Left lobe of liver (tissue), 2 donors: ENCODE data around the gene VSTM2L. TPM values are rescaled to one million over a fixed set of nuclear protein-coding genes. Genes with fewer than 3 reads are reported as not detected.
"Not testable (repeated sequence)": the region's sequence is repeated elsewhere in the genome, so short reads cannot be mapped to it uniquely, and the experiment has no call there.

Experiments
- ATAC-seq: fragments of 200-7000 bp; cut with Tn5 transposase; one replicate; pipeline ENCODE4 v1.9.1; 2020; ENCODE audit warnings: mild to moderate bottlenecking, moderate library complexity
- DNase-seq: peaks from one replicate; pipeline ENCODE4 v3.0.0-alpha.2; 2020; ENCODE audit warnings: low spot score
- total RNA-seq: library from RNA; stranded (reverse); gene quantifications from one replicate; pipeline ENCODE4 v1.2.1, GENCODE V29; 2021
- donor health status: DM: no; HTN: no; CAD: no; lungs with moderate emphysema.
- donor health status: DM: no; HTN: yes; CAD: no.

Gene VSTM2L, protein sequence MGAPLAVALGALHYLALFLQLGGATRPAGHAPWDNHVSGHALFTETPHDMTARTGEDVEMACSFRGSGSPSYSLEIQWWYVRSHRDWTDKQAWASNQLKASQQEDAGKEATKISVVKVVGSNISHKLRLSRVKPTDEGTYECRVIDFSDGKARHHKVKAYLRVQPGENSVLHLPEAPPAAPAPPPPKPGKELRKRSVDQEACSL
- total RNA-seq: 4.4 TPM

DNA sequence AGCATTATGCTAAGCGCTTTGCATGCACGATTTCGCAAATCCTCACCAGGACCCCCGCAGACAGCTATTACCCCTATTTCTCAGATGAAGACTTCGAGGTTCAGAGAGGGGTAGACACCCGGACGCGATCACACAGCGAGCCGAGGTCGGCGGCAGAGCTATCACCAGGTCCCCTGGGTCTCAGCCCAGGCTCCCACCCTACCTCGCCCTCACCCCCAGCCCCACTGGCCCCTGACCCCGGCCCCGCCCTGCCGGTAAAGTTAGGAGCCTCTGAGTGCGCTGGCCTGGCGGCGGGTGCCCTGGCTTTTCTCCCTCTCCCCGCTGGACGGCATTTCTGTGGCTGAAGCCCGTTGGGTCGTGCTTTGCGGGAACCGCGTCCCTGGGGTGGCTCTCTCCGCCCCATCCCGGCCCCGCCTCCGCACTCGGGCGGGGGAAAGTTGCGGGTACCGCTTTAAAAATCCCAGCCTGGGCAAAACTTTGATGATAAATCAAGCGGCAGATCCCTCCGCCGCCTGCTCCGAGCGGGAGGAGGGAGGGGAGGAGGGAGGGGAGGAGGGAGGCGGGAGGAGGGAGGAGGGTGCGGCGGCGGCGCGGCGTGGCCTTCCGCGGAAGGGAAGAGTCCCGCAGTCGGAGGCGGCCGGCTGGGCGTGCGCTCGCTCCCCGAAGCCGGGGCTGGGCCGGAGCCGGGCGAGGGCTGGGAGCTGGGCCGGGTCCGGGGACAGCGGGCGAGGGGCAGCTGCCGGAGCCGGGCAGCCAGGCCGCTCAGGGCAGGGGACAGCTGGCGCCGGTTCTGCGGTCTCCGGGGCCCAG is at the start of gene VSTM2L:
Gene VSTM2L (plus strand): TSS at position 624 of the 810 bp plus-strand sequence. CDS start 224 bp downstream, outside the sequence.
- DNase-seq (peak; percentile 52), ATAC-seq (peak; percentile 73)

DNA sequence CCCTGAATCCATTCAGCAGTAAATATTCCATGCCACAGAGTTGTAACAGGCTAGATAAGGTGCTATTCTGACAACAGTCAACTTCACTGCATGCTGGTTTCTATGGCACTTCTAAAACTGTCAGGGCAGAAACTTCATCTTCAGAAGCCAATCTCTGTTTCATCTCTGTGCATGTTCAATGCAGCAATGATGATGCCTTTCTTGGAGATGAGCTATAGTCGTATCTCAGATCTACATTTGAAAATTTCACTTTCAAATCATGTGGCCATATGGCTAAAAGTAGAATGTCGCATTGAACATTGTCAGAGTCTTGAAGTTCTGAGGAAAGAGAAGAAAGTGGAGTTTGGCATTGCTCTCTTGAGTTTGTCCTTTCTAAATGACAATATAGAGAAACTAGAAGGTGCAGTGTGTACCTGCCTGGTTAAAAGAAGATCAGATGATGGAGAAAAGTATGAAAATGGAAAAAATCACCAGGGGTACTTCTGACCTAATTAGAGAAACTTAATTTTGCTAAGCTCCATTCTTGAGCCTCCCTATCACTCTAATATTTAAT is 49.0 kb upstream of the VSTM2L start:
- DNase-seq: no peak
- no peak for ATAC-seq

DNA sequence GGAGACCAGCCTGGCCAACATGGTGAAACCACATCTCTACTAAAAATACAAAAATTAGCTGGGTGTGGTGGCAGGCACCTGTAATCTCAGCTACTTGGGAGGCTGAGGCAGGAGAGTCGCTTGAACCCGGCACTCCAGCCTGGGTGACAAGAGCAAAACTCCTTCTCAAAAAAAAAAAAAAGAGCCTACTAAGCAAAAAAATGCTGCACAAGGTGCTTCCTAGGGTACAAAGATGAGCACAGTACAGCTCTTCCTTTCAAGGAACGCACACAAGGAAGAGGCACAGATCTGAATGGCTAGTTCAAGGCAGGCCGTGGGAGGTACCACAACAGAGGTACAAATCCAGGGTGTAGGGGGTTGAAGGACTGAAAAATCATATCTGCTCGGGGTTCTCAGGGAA is 46.9 kb upstream of the VSTM2L start:
- DNase-seq, ATAC-seq: not testable (repeated sequence)

DNA sequence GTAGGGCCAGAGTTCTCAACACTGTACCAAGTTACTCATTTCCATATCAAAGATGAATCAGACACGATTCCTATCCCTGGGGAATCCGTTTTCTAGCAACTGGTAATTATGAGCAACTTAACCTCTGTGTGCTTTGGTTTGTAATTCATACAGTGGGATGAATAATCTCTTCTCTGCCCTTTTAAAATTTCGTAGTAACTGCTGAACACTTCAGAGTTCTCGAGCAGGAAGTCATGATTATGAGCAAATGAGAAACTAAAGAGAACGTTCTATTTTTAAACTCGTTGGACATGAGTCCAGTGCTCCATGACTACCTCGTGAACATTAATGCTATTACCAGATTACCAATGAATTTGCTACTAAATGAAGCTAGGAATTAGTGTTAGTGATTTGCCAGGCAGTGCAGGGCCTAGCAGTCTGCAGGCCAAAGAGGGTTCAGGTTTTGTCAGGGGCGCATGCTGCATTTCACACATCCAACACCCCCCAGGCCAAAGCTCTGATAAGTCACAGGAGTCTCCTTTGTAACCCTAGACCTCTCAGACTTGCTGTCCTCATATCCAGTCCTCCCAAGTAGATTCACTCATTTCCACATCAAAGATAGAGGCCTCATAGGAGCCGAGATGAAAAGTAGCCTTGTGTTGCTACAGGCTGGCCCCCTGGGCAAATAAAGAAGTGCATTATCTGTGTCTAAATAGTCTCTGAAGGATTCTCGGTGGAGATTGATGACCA is 45.8 kb upstream of the VSTM2L start:
- ATAC-seq: no peak
- no peak for DNase-seq

DNA sequence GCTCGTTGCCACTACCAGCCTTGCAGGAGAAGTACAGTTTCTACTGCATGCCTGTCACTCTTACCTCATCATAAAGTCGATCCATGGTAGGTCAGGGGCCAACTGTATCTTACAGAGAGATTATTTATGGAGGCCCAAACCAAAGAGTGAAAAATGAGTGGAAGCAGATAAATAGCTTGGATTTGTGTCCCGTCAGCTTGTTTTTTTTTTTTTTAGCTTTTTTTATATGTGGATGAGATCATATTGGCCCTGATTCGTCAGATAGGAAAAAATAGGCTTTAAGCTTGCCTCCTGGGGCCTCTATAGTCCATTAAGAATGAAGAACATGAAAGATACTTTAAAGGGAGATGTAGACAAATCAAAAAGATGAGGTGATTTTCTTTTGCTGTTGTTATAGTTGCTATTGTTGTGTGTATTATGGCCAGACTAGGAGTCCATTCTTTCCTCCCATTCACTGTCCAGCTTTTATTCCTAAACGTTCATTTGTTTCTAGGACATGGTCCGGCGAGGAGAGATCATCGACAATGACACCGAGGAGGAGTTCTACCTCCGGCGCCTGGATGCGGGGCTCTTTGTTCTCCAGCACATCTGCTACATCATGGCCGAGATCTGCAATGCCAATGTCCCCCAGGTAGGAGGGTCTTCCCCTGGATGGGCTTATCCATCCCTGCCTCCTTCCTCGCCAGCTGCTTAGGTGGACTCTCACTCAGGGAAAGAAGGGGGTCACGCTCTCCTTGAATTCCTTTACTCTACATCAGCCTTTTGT is 43.3 kb upstream of the VSTM2L start:
- DNase-seq: no peak
- no peak for ATAC-seq

DNA sequence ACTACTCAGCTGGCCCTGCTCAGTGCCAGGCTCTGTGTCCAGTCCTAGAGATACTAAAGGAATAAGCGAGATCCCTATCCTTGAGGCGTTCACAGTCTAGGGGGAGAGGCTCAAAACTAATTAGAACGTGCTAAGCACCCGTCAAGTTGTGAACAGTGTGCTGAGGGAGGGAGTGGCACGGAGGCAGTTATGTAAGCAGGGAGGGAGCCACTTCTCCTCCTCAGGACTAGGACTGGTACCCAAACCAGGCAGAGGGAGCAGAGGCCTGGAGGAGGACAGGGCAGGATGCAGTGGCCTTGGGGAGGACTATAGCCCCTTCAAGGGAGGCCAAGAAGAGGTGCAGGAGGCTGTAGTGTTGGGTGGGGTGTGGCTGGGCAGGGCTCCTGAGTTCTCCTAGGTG is 39.6 kb upstream of the VSTM2L start:
- DNase-seq: no peak

DNA sequence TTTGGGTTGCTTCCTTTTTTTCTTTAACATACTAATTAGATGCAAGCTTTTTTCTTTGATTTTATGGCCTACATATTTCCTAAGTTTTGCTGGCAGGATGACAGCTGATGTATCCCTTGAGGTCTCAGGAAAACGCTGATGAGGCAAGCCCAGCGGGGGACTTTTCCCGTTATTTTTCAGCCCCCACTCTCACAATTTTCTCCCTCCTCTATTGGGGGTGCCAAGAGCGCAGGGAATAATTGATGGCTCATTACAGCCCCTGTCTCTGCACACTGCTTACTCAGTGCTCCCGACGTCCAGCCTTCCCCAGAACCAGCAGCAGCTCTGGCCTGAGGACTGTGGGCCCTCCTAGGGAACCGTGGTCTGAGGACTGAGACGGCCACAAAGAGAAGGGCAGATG is 38.6 kb upstream of the VSTM2L start:
- ATAC-seq: no peak
- DNase-seq: no peak

More for the DNA sequence above, 39.6 kb upstream of the VSTM2L start:
- no peak for ATAC-seq

DNA sequence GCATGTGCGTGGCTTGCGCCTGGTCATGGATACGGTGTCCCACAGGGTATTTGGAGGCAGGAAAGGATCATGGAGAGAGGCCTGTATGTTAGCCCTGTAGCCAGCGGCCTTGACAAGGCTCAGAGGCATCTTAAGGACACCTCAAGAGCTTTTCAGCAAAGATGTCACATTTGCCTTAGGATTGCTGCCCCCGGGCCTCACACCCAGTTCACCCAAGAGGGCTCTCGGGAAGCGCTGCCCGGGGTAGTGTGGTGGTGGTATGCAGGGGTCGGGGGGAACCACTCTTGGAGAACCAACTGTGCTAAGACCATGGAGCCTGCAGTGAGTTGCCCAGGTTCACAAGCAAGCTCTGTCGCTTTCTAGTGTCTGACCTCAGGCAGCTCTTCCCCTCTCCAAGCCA is 36.9 kb upstream of the VSTM2L start:
- no peak for DNase-seq
- ATAC-seq: no peak

DNA sequence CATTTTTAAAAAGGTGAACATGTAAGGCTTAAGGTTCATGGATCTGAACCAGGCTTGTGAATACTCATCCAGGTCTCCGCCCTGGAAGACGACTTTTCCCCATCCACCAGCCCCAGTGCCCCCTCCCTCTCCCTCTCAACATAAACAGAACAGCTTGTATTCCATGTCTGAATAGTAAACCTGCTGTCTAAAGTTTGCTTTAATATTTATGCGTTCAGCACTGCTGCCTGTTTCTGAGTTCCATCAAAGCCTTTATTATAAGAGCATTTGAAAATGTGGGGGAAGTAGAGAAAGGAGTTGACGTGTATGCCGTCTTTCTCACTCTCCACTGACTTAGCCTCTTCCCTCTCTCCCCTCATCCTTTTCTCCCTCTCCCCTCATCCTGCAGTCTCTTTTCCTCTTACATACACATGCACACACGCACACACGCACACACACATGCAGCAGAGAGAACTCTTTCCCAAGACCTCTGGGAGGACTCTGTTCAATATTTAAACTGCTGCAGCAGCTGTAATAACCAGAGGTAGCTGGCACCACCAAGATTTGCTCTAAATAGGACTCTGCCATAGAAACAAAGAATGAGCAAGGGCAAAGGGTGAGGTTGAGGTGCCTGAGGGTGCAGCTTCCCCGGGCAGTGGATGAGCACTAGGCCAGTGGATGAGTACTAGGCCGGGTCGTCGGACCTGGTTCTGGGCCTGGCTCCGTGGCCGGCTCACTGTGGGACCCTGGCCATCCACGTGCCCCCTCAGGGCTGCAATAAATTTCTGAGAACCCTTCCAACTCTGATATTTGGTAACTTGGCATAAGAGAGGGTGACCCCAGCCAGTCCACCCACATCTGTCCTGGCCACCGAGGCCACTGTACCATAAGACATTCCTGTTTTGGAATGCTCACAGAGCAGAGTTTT is 35.4 kb upstream of the VSTM2L start:
- ATAC-seq (peak; percentile 91), DNase-seq (peak; percentile 60)

DNA sequence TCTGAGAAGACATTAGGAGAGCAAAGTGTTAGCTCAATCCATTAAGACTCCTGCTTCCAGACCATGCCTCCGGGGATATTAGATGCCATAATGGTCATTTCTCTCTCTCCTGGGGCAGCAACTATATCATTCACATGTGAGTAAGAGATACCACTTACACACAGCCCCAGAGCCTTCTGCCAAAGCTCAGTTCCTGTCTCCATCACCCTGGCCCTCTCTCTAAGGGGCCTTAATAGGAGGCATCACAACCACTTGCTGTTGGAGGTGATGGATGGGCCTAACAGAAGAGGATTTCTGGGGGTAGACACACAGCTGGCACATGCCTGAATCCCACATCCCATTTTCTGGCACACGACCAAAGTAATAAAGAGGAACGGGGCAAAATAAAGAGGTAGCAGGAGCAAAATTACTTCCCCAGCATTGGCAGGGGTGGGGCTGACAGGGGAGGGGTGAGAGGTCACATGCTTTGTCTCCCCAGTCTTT is 34.0 kb upstream of the VSTM2L start:
- no peak for DNase-seq
- no peak for ATAC-seq

DNA sequence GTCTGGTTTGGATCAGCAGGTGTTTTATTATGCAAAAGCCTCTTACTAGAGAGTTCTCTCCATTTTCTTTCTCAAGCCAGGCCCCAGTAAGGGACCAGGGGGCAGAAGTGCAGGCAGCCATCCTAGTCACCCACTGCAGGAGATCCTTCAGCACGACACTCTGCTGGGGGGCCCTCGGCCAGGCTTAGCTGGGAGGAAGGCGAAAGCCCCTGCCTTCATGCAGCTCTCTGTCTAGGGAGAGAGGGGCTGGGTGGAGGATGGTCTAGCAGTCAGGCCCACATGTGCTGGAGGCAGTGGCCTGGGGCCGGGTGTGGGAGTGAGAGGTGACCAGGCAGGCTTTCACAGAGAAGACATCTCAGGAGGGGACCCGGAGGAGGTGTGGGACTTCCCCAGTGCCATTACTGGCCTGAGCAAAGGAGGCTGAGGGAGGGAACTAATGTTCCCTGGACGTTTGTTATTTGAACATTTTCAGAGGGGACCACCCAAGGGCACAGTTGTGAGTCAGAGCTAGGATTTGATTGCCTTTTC is 33.5 kb upstream of the VSTM2L start:
- DNase-seq: no peak

DNA sequence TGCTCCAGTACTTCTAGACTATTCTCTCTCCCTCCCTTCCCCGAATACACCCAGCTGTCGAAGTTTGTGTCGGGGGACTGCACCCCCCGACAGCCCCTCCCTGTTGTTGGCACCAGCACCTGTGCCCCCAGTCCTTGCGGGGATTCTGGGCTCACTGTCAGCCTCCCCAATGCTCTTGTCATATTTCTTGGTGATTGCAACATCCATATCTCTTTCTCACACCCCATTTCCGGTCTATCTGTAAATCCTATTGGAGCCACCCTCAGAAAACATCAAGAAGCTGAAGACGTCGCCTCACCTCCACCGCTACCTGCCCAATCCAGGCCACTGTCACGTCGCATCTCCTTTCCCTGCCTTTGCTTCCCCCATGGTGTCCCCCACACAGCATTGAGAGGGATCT is 32.6 kb upstream of the VSTM2L start:
- no peak for DNase-seq

More for the DNA sequence above, 33.5 kb upstream of the VSTM2L start:
- ATAC-seq: no peak

DNA sequence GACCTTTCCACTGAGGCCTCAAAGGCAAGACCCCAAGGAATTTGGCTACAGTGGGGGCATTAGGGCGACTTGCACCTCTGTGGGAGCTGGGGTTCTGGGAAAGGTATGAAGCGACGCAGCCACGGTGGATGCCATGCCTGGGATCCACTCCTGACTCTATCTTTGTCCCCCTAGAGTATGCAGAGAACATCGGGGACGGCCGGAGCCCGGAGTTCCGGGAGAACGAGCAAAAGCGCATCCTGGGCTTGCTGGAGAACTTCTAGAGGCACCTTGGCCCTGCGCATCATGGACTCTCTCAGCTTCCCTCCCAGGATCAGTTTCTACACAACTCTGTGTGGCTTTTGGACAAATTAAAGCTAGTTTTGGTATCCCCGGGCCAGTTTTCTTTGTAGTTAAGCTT is 31.2 kb upstream of the VSTM2L start:
- no peak for ATAC-seq
- no peak for DNase-seq

More for the DNA sequence above, 32.6 kb upstream of the VSTM2L start:
- no peak for ATAC-seq

DNA sequence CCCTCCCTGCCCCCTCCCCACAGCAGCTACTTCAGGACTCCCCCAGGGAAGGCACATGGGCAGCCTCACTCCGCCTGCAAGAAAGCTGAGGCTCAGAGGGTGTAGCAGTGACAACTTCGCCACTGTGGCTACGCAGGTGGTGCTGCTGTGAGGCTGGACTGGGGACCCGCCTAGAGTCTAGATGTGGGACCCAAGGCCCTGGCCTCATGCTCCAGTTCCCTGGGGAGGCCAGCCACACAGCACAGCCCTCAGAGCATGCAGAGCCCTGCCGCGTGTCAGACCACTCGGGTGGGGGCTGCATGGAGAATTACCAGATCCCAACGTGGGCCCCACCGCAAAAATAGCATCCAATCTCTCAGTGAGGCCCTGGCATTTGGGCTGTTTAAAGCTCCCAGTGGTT is 30.8 kb upstream of the VSTM2L start:
- DNase-seq (no peak), ATAC-seq (no peak)

DNA sequence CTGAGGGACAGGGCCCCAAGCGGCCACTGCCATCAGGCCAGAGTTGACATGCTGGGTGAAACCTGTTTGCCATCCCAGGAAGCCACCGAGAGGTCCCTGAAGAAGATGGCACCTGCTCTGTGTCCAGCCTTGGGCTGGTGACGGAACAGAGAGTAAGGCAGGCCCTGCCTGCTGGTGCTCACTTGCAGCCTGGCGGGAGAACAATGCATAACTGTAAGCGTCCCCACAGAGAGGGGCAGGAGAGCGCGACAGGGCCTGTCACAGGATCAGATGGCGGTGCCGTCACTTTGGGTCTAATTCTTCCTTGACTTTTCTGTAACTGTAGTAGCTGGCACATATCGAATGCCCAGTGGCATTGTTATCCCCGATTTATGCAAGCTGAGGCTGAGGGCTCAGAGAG is 29.0 kb upstream of the VSTM2L start:
- no peak for DNase-seq
- no peak for ATAC-seq

DNA sequence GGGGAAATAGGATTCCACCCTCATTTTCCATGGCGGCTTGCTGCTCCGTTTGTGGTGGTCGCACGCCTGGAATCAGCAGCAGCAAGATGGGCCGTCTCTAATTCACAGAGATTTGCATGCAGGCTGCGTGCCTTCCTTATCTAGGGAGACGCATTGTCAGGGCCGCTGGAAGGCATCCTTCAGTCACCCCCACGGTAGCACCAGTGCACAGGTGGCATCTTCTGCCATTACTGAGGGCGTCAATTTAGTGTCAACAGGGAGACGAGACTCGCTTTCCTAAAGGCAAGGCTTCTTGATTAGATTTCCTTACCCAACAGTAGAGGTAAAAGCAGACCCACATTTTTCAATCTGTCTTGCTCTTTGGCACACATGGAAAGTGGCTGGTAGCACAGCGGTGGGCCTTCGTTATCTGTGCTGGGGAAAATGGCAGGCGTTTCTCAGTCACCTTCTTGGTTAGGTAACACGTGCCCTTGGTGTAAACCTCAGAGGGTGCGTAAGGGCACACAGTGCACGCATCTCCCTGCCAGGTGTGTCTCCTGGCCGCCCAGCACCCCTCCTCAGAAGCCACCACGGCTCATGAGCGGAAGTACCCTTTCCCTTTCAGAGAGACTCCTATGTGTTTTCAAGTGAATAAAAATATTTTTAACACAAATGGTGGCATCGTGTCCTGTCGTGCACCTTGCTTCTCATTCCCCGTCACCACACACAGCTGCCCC is 27.3 kb upstream of the VSTM2L start:
- DNase-seq (no peak), ATAC-seq (no peak)

DNA sequence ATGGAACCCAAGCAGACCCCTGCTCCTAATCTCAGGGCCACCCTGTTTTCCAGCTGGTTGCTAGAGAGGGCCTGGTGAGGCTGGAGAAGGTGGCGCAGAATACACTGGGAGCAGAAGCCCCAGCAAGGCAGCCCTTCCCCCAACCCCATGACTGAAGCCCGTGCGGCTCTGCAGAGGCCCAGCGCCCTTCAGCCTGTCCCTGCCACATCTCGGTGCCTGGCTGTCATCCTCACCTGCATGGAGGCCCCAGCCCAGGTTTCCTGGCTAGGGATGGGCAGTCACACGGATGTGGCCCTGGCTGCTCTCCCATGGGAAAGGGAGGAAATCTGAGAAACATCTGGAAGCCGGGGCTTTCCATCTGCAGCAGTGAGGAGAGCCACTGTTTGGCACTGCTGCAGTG is 26.1 kb upstream of the VSTM2L start:
- no peak for DNase-seq
- ATAC-seq: no peak
